ENCODE data around the gene SELENOT. TPM values are rescaled to one million over a fixed set of nuclear protein-coding genes. Genes with fewer than 3 reads are reported as not detected.
"Not testable (repeated sequence)": the region's sequence is repeated elsewhere in the genome, so short reads cannot be mapped to it uniquely, and the experiment has no call there.

Gene SELENOT
- total RNA-seq, 1 donor from 2014 or later: 75.8 TPM

GRCh38 chr3:150605998-150606641, 3.0 kb downstream of the SELENOT start:
- intact Hi-C loops (cut with DNase I): no loop called here

GRCh38 chr3:150607267-150608065, 4.3 kb downstream of the SELENOT start:
- no peak for DNase-seq (ENCODE audit: low spot score)
- intact Hi-C loops (cut with DNase I): no loop called here

More at GRCh38 chr3:150605998-150606641, 3.0 kb downstream of the SELENOT start:
- DNase-seq (ENCODE audit: low spot score): no peak

GRCh38 chr3:150609988-150610387, 6.9 kb downstream of the SELENOT start:
- intact Hi-C loops (cut with DNase I): no loop called here
- no peak for DNase-seq (ENCODE audit: low spot score)

- intact Hi-C loops (cut with DNase I): no loop called here
- DNase-seq (ENCODE audit: low spot score): no peak
These were observed 7.7 kb downstream of the SELENOT start for GRCh38 chr3:150610785-150611184.

- intact Hi-C loops (cut with DNase I): no loop called here
- no peak for DNase-seq (ENCODE audit: low spot score)
These were observed 8.5 kb downstream of the SELENOT start for GRCh38 chr3:150611666-150612065.

GRCh38 chr3:150612494-150612893, 9.4 kb downstream of the SELENOT start:
- intact Hi-C loops (cut with DNase I): no loop called here
- no peak for DNase-seq (ENCODE audit: low spot score)

- intact Hi-C loops (cut with DNase I): no loop called here
These were observed 9.9 kb downstream of the SELENOT start for GRCh38 chr3:150613034-150613433.

GRCh38 chr3:150613709-150614480, 10.8 kb downstream of the SELENOT start:
- intact Hi-C loops (cut with DNase I): no loop called here
- DNase-seq (ENCODE audit: low spot score): no peak

More at GRCh38 chr3:150613034-150613433, 9.9 kb downstream of the SELENOT start:
- no peak for DNase-seq (ENCODE audit: low spot score)

- no peak for DNase-seq (ENCODE audit: low spot score)
- intact Hi-C loops (cut with DNase I): no loop called here
These were observed 17.0 kb downstream of the SELENOT start for GRCh38 chr3:150620002-150620689.

GRCh38 chr3:150622955-150623354, 19.8 kb downstream of the SELENOT start:
- intact Hi-C loops (cut with DNase I): not testable (repeated sequence)

GRCh38 chr3:150623945-150624344, 20.8 kb downstream of the SELENOT start:
- intact Hi-C loops (cut with DNase I): no loop called here
- no peak for DNase-seq (ENCODE audit: low spot score)

More at GRCh38 chr3:150622955-150623354, 19.8 kb downstream of the SELENOT start:
- not testable (repeated sequence) for DNase-seq (ENCODE audit: low spot score)

GRCh38 chr3:150626148-150626930, 23.2 kb downstream of the SELENOT start:
- DNase-seq (ENCODE audit: low spot score): no peak
- intact Hi-C loops (cut with DNase I): no loop called here

- intact Hi-C loops (cut with DNase I): no loop called here
- no peak for DNase-seq (ENCODE audit: low spot score)
These were observed 24.4 kb downstream of the SELENOT start for GRCh38 chr3:150627557-150627956.

GRCh38 chr3:150631515-150632221, 28.5 kb downstream of the SELENOT start:
- no peak for DNase-seq (ENCODE audit: low spot score)
- intact Hi-C loops (cut with DNase I): no loop called here

- no peak for DNase-seq (ENCODE audit: low spot score)
- intact Hi-C loops (cut with DNase I): no loop called here
These were observed 32.0 kb downstream of the SELENOT start for GRCh38 chr3:150635076-150635475.

GRCh38 chr3:150635526-150635925, 32.4 kb downstream of the SELENOT start:
- intact Hi-C loops (cut with DNase I): no loop called here
- no peak for DNase-seq (ENCODE audit: low spot score)

GRCh38 chr3:150636258-150636657, 33.1 kb downstream of the SELENOT start:
- intact Hi-C loops (cut with DNase I): no loop called here
- DNase-seq (ENCODE audit: low spot score): no peak

- intact Hi-C loops (cut with DNase I): no loop called here
- no peak for DNase-seq (ENCODE audit: low spot score)
These were observed 36.1 kb downstream of the SELENOT start for GRCh38 chr3:150639262-150639661.

All from cardiac septum (tissue), 1 donor.